Spleen (tissue), 11 donors: ENCODE measurements around the gene CD300C. TPM values are rescaled to one million over a fixed set of nuclear protein-coding genes. Genes with fewer than 3 reads are reported as not detected.

Source experiments
- DNase-seq: peaks from one replicate; pipeline ENCODE4 v3.0.0-alpha.2; 2020
- H3K27ac ChIP-seq, 8 donors: fragments of 200-600 bp; sonication (generic) in 7 of 8; 1 replicate in 4 of 8; 2 replicates in 4 of 8; pipeline versions ENCODE4 v1.5.0 to v1.8.0; 2016 to 2021; ENCODE audit warnings: inconsistent platforms in 4 of 8, mild to moderate bottlenecking in 4 of 8, moderate library complexity in 1 of 8
- H3K27me3 ChIP-seq, 7 donors: fragments of 200-600 bp; sonication (generic) in 6 of 7; replicated peaks in 1 of 7; 1 replicate in 4 of 7; 2 replicates in 3 of 7; pipeline versions ENCODE4 v1.5.0 to v1.8.0; 2016 to 2021; ENCODE audit warnings: inconsistent platforms in 3 of 7, mild to moderate bottlenecking in 1 of 7
- H3K36me3 ChIP-seq, 6 donors: fragments of 200-600 bp; sonication (generic) in 5 of 6; 1 replicate in 4 of 6; 2 replicates in 2 of 6; pipeline versions ENCODE4 v1.5.0 to v1.8.0; 2016 to 2021; ENCODE audit warnings: inconsistent platforms in 2 of 6
- H3K4me1 ChIP-seq, 6 donors: fragments of 200-600 bp; sonication (generic) in 5 of 6; 1 replicate in 3 of 6; 2 replicates in 3 of 6; pipeline versions ENCODE4 v1.5.0 to v1.8.0; 2016 to 2021; ENCODE audit warnings: inconsistent platforms in 3 of 6
- H3K4me3 ChIP-seq, 8 donors: fragments of 200-600 bp; sonication (generic) in 7 of 8; 1 replicate in 4 of 8; 2 replicates in 4 of 8; pipeline versions ENCODE4 v1.5.0 to v1.8.0; 2016 to 2021; ENCODE audit warnings: inconsistent platforms in 4 of 8, mild to moderate bottlenecking in 4 of 8, moderate library complexity in 2 of 8
- H3K9me3 ChIP-seq, 8 donors: fragments of 200-600 bp; sonication (generic) in 7 of 8; 1 replicate in 4 of 8; 2 replicates in 4 of 8; pipeline versions ENCODE4 v1.5.0 to v1.8.0; 2016 to 2021; ENCODE audit warnings: inconsistent platforms in 4 of 8
- POLR2A ChIP-seq, 3 donors: fragments of 450-650 bp; IDR thresholded peaks; one replicate each; pipeline ENCODE4 v1.5.1; 2017; ENCODE audit warnings: antibody characterized with exemption in 3 of 3, mild to moderate bottlenecking in 1 of 3
- POLR2AphosphoS5 ChIP-seq, 3 donors: sonication (generic); formaldehyde crosslinking; IDR thresholded peaks; one replicate each; pipeline ENCODE4 v1.5.1; 2017; ENCODE audit warnings: antibody characterized with exemption in 3 of 3
- WGBS, 5 donors: extraction: QIAGEN DNeasy Blood & Tissue Kit in 3 of 5; methylation state at CpG; one replicate each; pipeline versions ENCODE4 v1.1.5 to v1.1.7; 2013 to 2018; 5-methylcytosine and 5-hydroxymethylcytosine counted together
- intact Hi-C: fragments of 100-400 bp; cut with DNase I; formaldehyde crosslinking; loops from one replicate; pipeline ENCODE4 v1.15.0; 2023; ENCODE audit warnings: low total_unique reads
- polyA plus RNA-seq, 3 donors: library from polyadenylated mRNA; stranded (reverse); fragments of 200-250 nt; gene quantifications; one replicate each; pipeline ENCODE4 v1.2.1, GENCODE V29; 2013
- total RNA-seq, 7 donors: library from RNA; depleted of rRNA in 3 of 7; stranded (reverse); fragments of >200 nt in 3 of 7; fragmentation: NEBNext Ultra II Directional in 4 of 7; extraction: Animal tissue kit (Norgen Biotek cat#: 25700) in 4 of 7; gene quantifications; one replicate each; pipeline versions ENCODE4 v1.1.0 to v1.2.1, GENCODE V29; 2016 to 2021
- TF ChIP-seq, protein P1 (sequence below), 11 experiments: fragments of 200-600 bp in 7 of 11; fragments of 450-650 bp in 4 of 11; sonication (generic) in 4 of 11; IDR thresholded peaks in 8 of 11; conservative IDR thresholded peaks in 3 of 11; 1 replicate in 7 of 11; 2 replicates in 4 of 11; pipeline versions ENCODE4 v1.4.0 to v1.8.0; 2016 to 2021; ENCODE audit warnings: antibody characterized with exemption in 11 of 11, inconsistent platforms in 4 of 11, mild to moderate bottlenecking in 1 of 11
- donor health status: healthy with polysubstance abuse.
- donor health status: DM: no; HTN: no; CAD: no; lungs with moderate emphysema.
- donor health status: DM: no; HTN: no; CAD: no.
- donor health status: Bipolar disorder and iron deficiency.
- donor health status: healthy.
- donor health status: DM: no; HTN: no; CAD: no.
- donor health status: DM: yes; HTN: yes; CAD: no.

CD300C gene
- total and polyA plus RNA-seq, 10 donors: 0.96 to 10.3 (median 5.0) TPM

DNA sequence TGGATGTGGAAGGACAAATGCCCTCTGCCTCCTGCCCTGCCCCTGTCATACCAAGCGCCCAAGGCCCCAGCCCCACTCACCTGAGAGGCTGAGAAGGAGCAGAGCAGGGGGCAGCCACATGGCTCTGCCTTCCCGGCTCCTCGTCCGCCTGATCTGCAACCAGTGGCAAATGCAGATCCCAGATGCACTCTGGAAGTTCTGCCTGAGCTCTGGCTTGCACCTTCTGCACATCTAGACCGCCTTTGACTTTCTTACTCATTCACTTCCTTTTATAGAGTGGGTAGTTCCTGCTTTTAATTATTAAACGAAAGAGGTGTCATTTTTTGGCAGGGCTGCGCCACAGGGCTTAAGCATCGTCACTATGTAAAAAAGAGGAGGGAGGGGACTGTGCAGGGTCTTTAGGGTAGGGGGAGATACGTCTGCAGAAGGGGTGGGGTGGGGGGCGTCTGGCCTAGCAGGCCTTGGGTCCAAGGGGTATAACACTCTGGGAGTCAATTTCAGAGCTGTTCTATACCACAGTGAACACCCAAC lies 14.6 kb downstream of the CD300C start, which contains the start of gene CD300LB:
TSS of gene CD300LB (minus strand) at position 245 of the 531 bp plus-strand sequence. CDS start at position 120, 125 bp downstream.
- intact Hi-C loops: no loop called here
- peak; percentile 79 for DNase-seq

DNA sequence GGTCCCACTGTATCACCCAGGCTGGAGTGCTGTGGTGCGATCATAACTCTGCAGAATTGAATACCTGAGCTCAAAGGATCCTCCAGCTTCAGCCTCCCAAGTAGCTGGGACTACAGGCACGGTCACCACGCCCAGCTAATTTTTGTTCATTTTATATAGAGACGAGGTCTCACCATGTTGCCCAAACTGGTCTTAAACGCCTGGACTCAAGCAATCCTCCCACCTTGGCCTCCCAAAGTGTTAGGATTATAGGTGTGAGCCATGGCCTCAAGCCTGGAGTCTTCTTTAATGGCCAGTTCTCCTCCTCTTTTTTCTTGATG lies 15.1 kb downstream of the CD300C start:
- H3K27me3 ChIP-seq: peaks cover 0 to 46% (median 0%) of the 10 kb centered on the region in 7 donors
- H3K4me3 ChIP-seq: peak overlapping the region in 1 of 8 donors; percentile 60
- 67 to 89% (median 79%) methylated on average over 5 of the region's 5 CpGs for WGBS, 5 donors
- H3K9me3 ChIP-seq: no peaks in the 10 kb centered on the region
- intact Hi-C loops: no loop called here
- DNase-seq: no peak
- peak overlapping the region in 5 of 8 donors; percentile 64 to 90 (median 70) for H3K27ac ChIP-seq
- H3K4me1 ChIP-seq: peaks cover 0 to 74% (median 24%) of the 10 kb centered on the region in 6 donors
- TF ChIP-seq POLR2AphosphoS5 (IDR thresholded peaks at IDR 0.05) (no peak), POLR2A (IDR thresholded peaks at IDR 0.05) (no peak)
- TF ChIP-seq, protein P1, sequence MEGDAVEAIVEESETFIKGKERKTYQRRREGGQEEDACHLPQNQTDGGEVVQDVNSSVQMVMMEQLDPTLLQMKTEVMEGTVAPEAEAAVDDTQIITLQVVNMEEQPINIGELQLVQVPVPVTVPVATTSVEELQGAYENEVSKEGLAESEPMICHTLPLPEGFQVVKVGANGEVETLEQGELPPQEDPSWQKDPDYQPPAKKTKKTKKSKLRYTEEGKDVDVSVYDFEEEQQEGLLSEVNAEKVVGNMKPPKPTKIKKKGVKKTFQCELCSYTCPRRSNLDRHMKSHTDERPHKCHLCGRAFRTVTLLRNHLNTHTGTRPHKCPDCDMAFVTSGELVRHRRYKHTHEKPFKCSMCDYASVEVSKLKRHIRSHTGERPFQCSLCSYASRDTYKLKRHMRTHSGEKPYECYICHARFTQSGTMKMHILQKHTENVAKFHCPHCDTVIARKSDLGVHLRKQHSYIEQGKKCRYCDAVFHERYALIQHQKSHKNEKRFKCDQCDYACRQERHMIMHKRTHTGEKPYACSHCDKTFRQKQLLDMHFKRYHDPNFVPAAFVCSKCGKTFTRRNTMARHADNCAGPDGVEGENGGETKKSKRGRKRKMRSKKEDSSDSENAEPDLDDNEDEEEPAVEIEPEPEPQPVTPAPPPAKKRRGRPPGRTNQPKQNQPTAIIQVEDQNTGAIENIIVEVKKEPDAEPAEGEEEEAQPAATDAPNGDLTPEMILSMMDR (IDR thresholded peaks at IDR 0.05 in 8 of 11, conservative IDR thresholded peaks at IDR 0.05 in 3 of 11): no peak
- no peaks in the 10 kb centered on the region for H3K36me3 ChIP-seq

More for the DNA sequence above, 14.6 kb downstream of the CD300C start, which contains the start of gene CD300LB:
- H3K4me3 ChIP-seq: peak within 1 kb of the TSS in 6 of 8 donors; percentile 7 to 60 (median 30)
- TF ChIP-seq, protein P1 (IDR thresholded peaks at IDR 0.05 in 8 of 11, conservative IDR thresholded peaks at IDR 0.05 in 3 of 11): no peak
- no peak for TF ChIP-seq POLR2A (IDR thresholded peaks at IDR 0.05)
- TF ChIP-seq POLR2AphosphoS5 (IDR thresholded peaks at IDR 0.05): peak in 1 of 3 donors; percentile 45
- no peaks in the 10 kb centered on the region for H3K36me3 ChIP-seq
- no peaks in the 10 kb centered on the region for H3K9me3 ChIP-seq
- peak within 1 kb of the TSS in 7 of 8 donors; percentile 11 to 90 (median 73) for H3K27ac ChIP-seq
- peaks cover 0 to 49% (median 0%) of the 10 kb centered on the region in 7 donors for H3K27me3 ChIP-seq
- H3K4me1 ChIP-seq: peaks cover 0 to 69% (median 24%) of the 10 kb centered on the region in 6 donors
- 38 to 57% (median 42%) methylated on average over 10 of the region's 10 CpGs for WGBS, 5 donors

DNA sequence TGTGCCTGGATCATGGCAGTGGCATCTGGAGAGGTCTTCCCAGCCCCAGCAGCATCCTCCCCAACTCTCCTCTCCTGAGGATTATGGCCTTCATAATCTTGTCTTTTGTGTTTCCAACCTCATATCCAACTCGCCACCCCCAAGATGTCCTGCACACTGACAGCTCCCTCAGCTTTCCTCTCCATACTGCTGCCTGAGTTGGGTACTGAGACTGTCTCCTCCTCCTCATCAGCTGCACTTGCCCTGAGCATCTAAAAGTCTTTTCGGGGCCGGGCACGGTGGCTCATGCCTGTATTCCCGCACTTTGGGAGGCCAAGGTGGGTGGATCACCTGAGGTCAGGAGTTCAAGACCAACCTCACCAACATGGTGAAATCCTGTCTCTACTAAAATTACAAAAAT lies 16.7 kb downstream of the CD300C start:
- H3K4me1 ChIP-seq: peaks cover 0 to 89% (median 24%) of the 10 kb centered on the region in 6 donors
- peak overlapping the region in 7 of 8 donors; percentile 15 to 90 (median 82) for H3K27ac ChIP-seq

More for the DNA sequence above, 16.7 kb downstream of the CD300C start:
- no peaks in the 10 kb centered on the region for H3K9me3 ChIP-seq
- intact Hi-C loops: no loop called here
- no peak for DNase-seq
- H3K27me3 ChIP-seq: peaks cover 0 to 39% (median 0%) of the 10 kb centered on the region in 7 donors
- H3K36me3 ChIP-seq: no peaks in the 10 kb centered on the region
- TF ChIP-seq POLR2A (IDR thresholded peaks at IDR 0.05) (no peak), POLR2AphosphoS5 (IDR thresholded peaks at IDR 0.05) (no peak)
- TF ChIP-seq, protein P1 (IDR thresholded peaks at IDR 0.05 in 8 of 11, conservative IDR thresholded peaks at IDR 0.05 in 3 of 11): no peak
- peak overlapping the region in 1 of 8 donors; percentile 37 for H3K4me3 ChIP-seq
- 87 to 95% (median 92%) methylated on average over 5 of the region's 5 CpGs for WGBS, 5 donors
